HG03045 (cell line): ENCODE results near the gene TBL1X.
"Not testable (repeated sequence)": the region's sequence is repeated elsewhere in the genome, so short reads cannot be mapped to it uniquely, and the experiment has no call there.

ENCODE experiments used
- ATAC-seq: cut with Tn5 transposase; IDR thresholded peaks from one replicate; pipeline ENCODE4 v1.9.1; 2021; ENCODE audit warnings: mild to moderate bottlenecking, moderate library complexity; ENCODE audit not compliant: unreplicated experiment

Gene TBL1X

GRCh38 chrX:9746148-9746888, 281.5 kb downstream of the TBL1X start:
- ATAC-seq: no peak

- no peak for ATAC-seq
Measured at GRCh38 chrX:9747644-9748043, 282.8 kb downstream of the TBL1X start.

- no peak for ATAC-seq
Measured at GRCh38 chrX:9749146-9749692, 284.4 kb downstream of the TBL1X start.

- ATAC-seq: no peak
Measured at GRCh38 chrX:9757366-9757765, 292.5 kb downstream of the TBL1X start.

- no peak for ATAC-seq
Measured at GRCh38 chrX:9758021-9758638, 293.3 kb downstream of the TBL1X start.

- ATAC-seq: no peak
Measured at GRCh38 chrX:9759337-9759736, 294.5 kb downstream of the TBL1X start.

GRCh38 chrX:9765072-9765736, 300.3 kb downstream of the TBL1X start:
- no peak for ATAC-seq

- no peak for ATAC-seq
Measured at GRCh38 chrX:9765737-9766097, 300.9 kb downstream of the TBL1X start, which contains the start of gene GPR143. TSS of gene GPR143 (minus strand) at chrX:9765847. CDS start at chrX:9765817, 30 bp downstream.

- no peak for ATAC-seq
Measured at GRCh38 chrX:9767375-9767774, 302.5 kb downstream of the TBL1X start.

- not testable (repeated sequence) for ATAC-seq
Measured at GRCh38 chrX:9768321-9768839, 303.5 kb downstream of the TBL1X start.

- no peak for ATAC-seq
Measured at GRCh38 chrX:9770319-9770718, 305.5 kb downstream of the TBL1X start.

GRCh38 chrX:9772943-9773342, 308.1 kb downstream of the TBL1X start:
- no peak for ATAC-seq

- no peak for ATAC-seq
Measured at GRCh38 chrX:9775930-9776329, 311.1 kb downstream of the TBL1X start.

- no peak for ATAC-seq
Measured at GRCh38 chrX:9781941-9782340, 317.1 kb downstream of the TBL1X start.

- ATAC-seq: no peak
Measured at GRCh38 chrX:9784332-9784731, 319.5 kb downstream of the TBL1X start.

- no peak for ATAC-seq
Measured at GRCh38 chrX:9785254-9785943, 320.5 kb downstream of the TBL1X start.

GRCh38 chrX:9785944-9786797, 321.3 kb downstream of the TBL1X start, which contains the start of gene SHROOM2:
TSS of gene SHROOM2 (plus strand) at chrX:9786429. CDS start at chrX:9786546, 117 bp downstream.
- ATAC-seq: no peak

- no peak for ATAC-seq
Measured at GRCh38 chrX:9786798-9787635, 322.2 kb downstream of the TBL1X start.

GRCh38 chrX:9788911-9789310, 324.1 kb downstream of the TBL1X start:
- no peak for ATAC-seq
